Stimulated activated CD4-positive, alpha-beta T cell treated with anti-CD3 and anti-CD28 coated beads, Interleukin-15, amount 100 ng/mL, for 1 hour (primary cell): ENCODE results near the gene RAB26.

ENCODE experiments used
- DNase-seq, 2 donors: peaks; one replicate each; pipeline ENCODE4 v3.0.0-alpha.2; 2020; ENCODE audit warnings: low read depth in 1 of 2, low spot score in 1 of 2

Gene RAB26

GRCh38 chr16:2142942-2143877, 5.2 kb upstream of the RAB26 start:
- no peak for DNase-seq

GRCh38 chr16:2143878-2144485, 4.4 kb upstream of the RAB26 start:
- no peak for DNase-seq

- DNase-seq, result no peak
These were observed 2.6 kb upstream of the RAB26 start for GRCh38 chr16:2145843-2146242.

- no peak for DNase-seq
These were observed 1.0 kb upstream of the RAB26 start for GRCh38 chr16:2147378-2147777.

GRCh38 chr16:2148714-2149629, 547 bp downstream of the RAB26 start:
- no peak for DNase-seq

- no peak for DNase-seq
These were observed 1.4 kb downstream of the RAB26 start for GRCh38 chr16:2149630-2150417.

GRCh38 chr16:2150418-2151187, 2.2 kb downstream of the RAB26 start:
- DNase-seq, result no peak

- DNase-seq, result no peak
These were observed 3.0 kb downstream of the RAB26 start for GRCh38 chr16:2151188-2152091.

GRCh38 chr16:2152695-2153506, 4.5 kb downstream of the RAB26 start:
- no peak for DNase-seq

GRCh38 chr16:2154533-2155090, 6.2 kb downstream of the RAB26 start:
- peak in 1 of 2 donors; percentile 37 for DNase-seq

GRCh38 chr16:2155091-2155950, 6.9 kb downstream of the RAB26 start, which contains the start of gene TRAF7:
Gene TRAF7 (plus strand): TSS chr16:2155782. CDS start chr16:2163921, 8,139 bp downstream.
- peak; percentile 91 to 96 for DNase-seq

- DNase-seq, result no peak
These were observed 7.8 kb downstream of the RAB26 start for GRCh38 chr16:2155977-2156848.

- DNase-seq, result no peak
These were observed 8.4 kb downstream of the RAB26 start for GRCh38 chr16:2156849-2157224.

GRCh38 chr16:2157480-2158261, 9.2 kb downstream of the RAB26 start:
- no peak for DNase-seq

- no peak for DNase-seq
These were observed 9.8 kb downstream of the RAB26 start for GRCh38 chr16:2158262-2158638.
